Mammary epithelial cell (primary cell): ENCODE data around the gene UPF2.

Experiments
- CTCF ChIP-seq, 2 donors: IDR thresholded peaks in 1 of 2; conservative IDR thresholded peaks in 1 of 2; 2 replicates each; pipeline ENCODE4 v1.5.1; 2011 to 2012; ENCODE audit warnings: inconsistent platforms in 2 of 2, low read length in 2 of 2, mild to moderate bottlenecking in 2 of 2, control low read depth in 1 of 2, low read depth in 1 of 2; ENCODE audit not compliant: insufficient read depth in 1 of 2; ENCODE audit errors: extremely low read depth in 1 of 2
- EZH2 ChIP-seq: IDR thresholded peaks from 2 replicates; pipeline ENCODE4 v1.6.1; 2012; ENCODE audit warnings: low read length, inconsistent platforms, borderline replicate concordance

- TF ChIP-seq CTCF (conservative IDR thresholded peaks at IDR 0.05 in 1 of 2, IDR thresholded peaks at IDR 0.05 in 1 of 2; ENCODE audit: extremely low read depth in 1 of 2, insufficient read depth in 1 of 2, low read depth in 1 of 2, low read length in 2 of 2), result no peak
- TF ChIP-seq EZH2, result no peak
Measured at GRCh38 chr10:12022580-12023257, 19.9 kb downstream of the UPF2 start.
